Chondrocyte (in vitro differentiated cells): ENCODE data around the gene PDK2. TPM values are rescaled to one million over a fixed set of nuclear protein-coding genes. Genes with fewer than 3 reads are reported as not detected.

Experiments
- DNase-seq: peaks from one replicate; pipeline ENCODE4 v3.0.0; 2021; ENCODE audit warnings: mixed read lengths, low spot score
- H3K27ac Mint-ChIP-seq: one replicate; pipeline ENCODE4 v1.8.0; 2021; ENCODE audit warnings: mild to moderate bottlenecking, moderate library complexity, mixed read lengths; ENCODE audit not compliant: unreplicated experiment
- H3K27me3 Mint-ChIP-seq: 2 replicates; pipeline ENCODE4 v1.8.0; 2021; ENCODE audit warnings: low read depth, mixed read lengths
- H3K36me3 Mint-ChIP-seq: 2 replicates; pipeline ENCODE4 v1.8.0; 2021; ENCODE audit warnings: low read depth, mixed read lengths
- H3K4me1 Mint-ChIP-seq: 2 replicates; pipeline ENCODE4 v1.8.0; 2021; ENCODE audit warnings: low read depth, mild to moderate bottlenecking, mixed read lengths
- H3K4me3 Mint-ChIP-seq: one replicate; pipeline ENCODE4 v1.8.0; 2021; ENCODE audit warnings: mild to moderate bottlenecking, moderate library complexity, mixed read lengths; ENCODE audit not compliant: unreplicated experiment
- H3K9me3 Mint-ChIP-seq: 2 replicates; pipeline ENCODE4 v1.8.0; 2021; ENCODE audit warnings: low read depth, mixed read lengths
- total RNA-seq: library from RNA; stranded (reverse); gene quantifications from 3 replicates; pipeline ENCODE4 v1.2.1, GENCODE V29; 2021
- TF ChIP-seq, protein P1 (sequence below): fragments of 200-600 bp; sonication (generic); IDR thresholded peaks from 2 replicates; pipeline ENCODE4 v1.5.0; 2021; ENCODE audit warnings: antibody characterized with exemption, mild to moderate bottlenecking, moderate library complexity

Gene PDK2
- total RNA-seq, 1 donor from 2014 or later: 31.1 TPM

DNA sequence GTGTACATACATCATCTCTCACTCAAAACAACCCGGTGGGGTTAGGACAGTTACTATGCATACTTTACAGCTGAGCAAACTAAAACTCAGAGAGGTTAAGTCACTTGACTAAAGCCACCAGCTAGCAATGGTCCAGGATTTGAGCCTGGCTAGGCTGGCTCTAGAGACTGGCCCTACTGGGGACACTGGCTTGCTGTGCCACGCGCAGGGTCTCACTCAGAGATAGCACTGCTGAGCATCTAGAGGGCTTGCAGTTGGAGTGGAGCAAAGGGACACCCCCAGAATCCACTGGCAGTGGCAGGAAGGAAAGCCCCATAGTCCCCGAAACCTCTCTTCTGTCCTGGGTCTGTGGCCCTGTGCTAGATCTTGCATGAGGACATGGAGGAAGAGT is 23.7 kb downstream of the PDK2 start:
- peaks cover 5% of the 10 kb centered on the region for H3K4me1 Mint-ChIP-seq
- peaks cover 19% of the 10 kb centered on the region for H3K36me3 Mint-ChIP-seq
- TF ChIP-seq, protein P1, sequence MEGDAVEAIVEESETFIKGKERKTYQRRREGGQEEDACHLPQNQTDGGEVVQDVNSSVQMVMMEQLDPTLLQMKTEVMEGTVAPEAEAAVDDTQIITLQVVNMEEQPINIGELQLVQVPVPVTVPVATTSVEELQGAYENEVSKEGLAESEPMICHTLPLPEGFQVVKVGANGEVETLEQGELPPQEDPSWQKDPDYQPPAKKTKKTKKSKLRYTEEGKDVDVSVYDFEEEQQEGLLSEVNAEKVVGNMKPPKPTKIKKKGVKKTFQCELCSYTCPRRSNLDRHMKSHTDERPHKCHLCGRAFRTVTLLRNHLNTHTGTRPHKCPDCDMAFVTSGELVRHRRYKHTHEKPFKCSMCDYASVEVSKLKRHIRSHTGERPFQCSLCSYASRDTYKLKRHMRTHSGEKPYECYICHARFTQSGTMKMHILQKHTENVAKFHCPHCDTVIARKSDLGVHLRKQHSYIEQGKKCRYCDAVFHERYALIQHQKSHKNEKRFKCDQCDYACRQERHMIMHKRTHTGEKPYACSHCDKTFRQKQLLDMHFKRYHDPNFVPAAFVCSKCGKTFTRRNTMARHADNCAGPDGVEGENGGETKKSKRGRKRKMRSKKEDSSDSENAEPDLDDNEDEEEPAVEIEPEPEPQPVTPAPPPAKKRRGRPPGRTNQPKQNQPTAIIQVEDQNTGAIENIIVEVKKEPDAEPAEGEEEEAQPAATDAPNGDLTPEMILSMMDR: no peak
- no peaks in the 10 kb centered on the region for H3K9me3 Mint-ChIP-seq
- no peak overlapping the region for H3K27ac Mint-ChIP-seq
- H3K4me3 Mint-ChIP-seq: no peak overlapping the region
- DNase-seq: no peak
- H3K27me3 Mint-ChIP-seq: no peaks in the 10 kb centered on the region

DNA sequence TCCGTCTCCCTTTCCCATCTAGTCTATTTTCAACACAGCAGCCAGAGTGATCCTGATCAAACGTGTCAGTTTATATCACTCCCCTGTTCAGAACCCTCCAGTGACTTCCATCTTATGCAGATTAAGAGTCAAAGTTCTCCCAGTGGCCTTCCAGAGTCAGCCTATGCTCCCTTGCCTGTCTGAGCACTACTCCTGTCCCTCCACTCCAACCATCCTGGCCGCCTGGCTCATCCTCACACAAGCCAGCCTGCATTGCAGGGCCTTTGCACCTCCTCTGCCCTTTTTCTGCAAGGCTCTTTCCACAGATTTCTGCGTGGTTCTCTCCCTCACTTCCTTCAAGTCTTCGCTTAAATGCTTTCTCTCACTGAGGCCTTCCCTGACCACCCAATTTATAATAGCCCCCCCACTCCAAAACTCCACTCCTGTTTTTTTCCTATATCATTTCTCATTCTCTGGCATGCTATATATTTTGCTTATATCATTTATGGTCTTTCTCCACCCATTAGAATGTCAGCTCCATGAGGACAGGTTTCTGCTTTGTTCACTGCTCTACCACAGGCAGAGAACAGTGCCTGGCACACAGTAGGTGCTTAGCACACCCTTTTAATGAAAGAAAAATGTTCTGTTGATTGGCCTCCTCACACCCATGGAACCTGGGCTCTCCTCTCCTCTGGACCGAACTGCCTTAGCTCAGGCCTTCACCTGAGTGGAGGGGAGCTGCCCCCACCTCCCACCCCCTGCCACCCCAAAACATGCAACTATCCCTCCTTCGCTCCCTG is 25.5 kb downstream of the PDK2 start:
- no peak for DNase-seq
- H3K4me1 Mint-ChIP-seq: peaks cover 4% of the 10 kb centered on the region
- no peak overlapping the region for H3K27ac Mint-ChIP-seq
- no peaks in the 10 kb centered on the region for H3K27me3 Mint-ChIP-seq
- TF ChIP-seq, protein P1: no peak
- H3K9me3 Mint-ChIP-seq: no peaks in the 10 kb centered on the region
- H3K4me3 Mint-ChIP-seq: no peak overlapping the region
- H3K36me3 Mint-ChIP-seq: peaks cover 15% of the 10 kb centered on the region

DNA sequence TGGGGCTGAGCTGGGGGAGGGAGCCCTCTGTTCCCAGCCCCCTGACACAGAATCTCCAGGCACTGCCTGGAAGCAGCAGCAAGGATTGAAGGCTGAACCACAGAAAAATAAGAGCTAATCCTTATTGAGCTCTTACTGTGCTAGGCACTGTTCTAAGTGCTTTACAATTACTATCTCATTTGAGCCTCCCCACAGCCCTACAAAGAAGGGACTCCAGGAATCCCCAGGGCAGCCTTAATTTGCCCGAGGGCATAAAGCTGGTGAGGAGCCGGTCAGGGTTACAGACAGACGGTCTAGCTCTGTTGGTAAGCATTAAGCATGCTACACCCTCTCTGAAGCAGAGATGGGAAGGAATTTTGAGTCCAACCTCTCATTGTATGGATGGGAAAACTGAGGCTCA is 27.8 kb downstream of the PDK2 start:
- H3K4me3 Mint-ChIP-seq: no peak overlapping the region
- peaks cover 13% of the 10 kb centered on the region for H3K36me3 Mint-ChIP-seq
- TF ChIP-seq, protein P1: no peak
- no peak overlapping the region for H3K27ac Mint-ChIP-seq
- no peak for DNase-seq
- peaks cover 14% of the 10 kb centered on the region for H3K4me1 Mint-ChIP-seq
- H3K9me3 Mint-ChIP-seq: no peaks in the 10 kb centered on the region
- H3K27me3 Mint-ChIP-seq: no peaks in the 10 kb centered on the region

DNA sequence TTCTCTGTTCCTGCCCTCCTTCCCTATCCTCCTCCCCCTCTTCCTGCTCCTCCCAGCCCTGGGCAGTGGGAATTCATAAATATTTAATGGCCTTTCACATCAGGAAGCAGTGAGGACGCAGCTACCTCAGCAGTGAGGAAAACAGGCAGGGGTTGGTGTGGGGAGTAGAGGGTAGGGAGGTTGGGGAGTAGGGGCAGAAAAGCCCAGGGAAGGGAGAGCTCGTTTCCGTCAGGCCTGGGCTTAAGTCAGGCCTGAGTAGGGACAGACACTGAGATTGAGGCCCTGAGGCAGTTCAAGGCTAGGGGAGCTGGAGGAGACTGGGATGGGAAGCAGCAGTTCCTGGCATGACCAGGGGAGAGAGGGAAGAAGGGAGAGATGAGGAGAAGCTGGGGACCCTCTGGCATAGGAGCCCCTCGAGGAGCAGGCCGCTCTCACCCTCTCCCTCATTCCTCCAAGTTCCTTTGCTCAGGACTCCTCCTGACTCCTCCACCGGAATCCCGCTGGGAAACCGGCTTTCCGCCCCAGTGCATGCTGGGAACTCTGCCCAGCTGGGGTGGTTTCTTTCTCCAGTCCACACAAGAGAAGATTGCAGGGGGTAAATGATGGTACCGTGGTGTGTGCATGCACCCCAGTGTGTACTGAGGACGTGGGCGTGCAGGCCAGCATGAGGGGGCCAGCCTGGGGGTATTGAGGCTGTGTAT is 28.6 kb downstream of the PDK2 start:
- Mint-ChIP-seq H3K4me1 (peaks cover 22% of the 10 kb centered on the region), H3K27ac (no peak overlapping the region), H3K4me3 (no peak overlapping the region), H3K36me3 (peaks cover 13% of the 10 kb centered on the region), H3K27me3 (no peaks in the 10 kb centered on the region), H3K9me3 (no peaks in the 10 kb centered on the region)
- DNase-seq: no peak
- TF ChIP-seq, protein P1: no peak

DNA sequence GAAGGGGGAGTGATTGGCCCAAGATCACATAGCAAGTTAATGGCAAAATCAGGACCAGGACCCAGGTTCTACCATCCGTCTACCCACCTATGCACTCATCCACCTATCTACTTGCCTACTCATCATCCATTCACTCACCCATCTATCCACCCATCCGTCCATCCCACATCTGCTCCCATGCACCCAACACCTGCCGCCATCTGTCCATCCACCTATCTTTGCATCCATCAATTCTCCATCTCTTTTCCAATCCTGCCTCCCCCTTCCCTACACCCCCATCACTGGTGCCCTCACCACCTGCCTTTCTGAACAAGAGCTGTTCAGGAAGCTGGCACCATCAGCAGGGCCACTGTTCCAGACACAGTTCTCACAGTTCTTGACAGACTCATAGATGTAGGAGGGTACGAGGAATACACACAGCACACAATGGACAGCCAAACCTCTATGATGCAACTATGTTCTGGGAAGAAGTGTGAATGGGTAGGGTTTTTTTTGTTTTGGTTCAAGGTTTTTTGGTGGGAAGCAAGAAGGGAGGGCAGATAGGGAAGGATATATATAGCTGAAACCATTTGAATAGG is 30.4 kb downstream of the PDK2 start:
- H3K36me3 Mint-ChIP-seq: peaks cover 8% of the 10 kb centered on the region
- DNase-seq: no peak
- H3K4me1 Mint-ChIP-seq: peaks cover 26% of the 10 kb centered on the region
- no peak overlapping the region for H3K27ac Mint-ChIP-seq
- no peaks in the 10 kb centered on the region for H3K27me3 Mint-ChIP-seq
- H3K9me3 Mint-ChIP-seq: no peaks in the 10 kb centered on the region
- TF ChIP-seq, protein P1: no peak
- no peak overlapping the region for H3K4me3 Mint-ChIP-seq
